HepG2 (cell line): Measurements from ENCODE around the gene RAB3A. TPM values are rescaled to one million over a fixed set of nuclear protein-coding genes. Genes with fewer than 3 reads are reported as not detected.
A peak's percentile ranks its signal among the peaks of the same experiment; 100 is the strongest.

Experiments
- ATRX ChIP-seq: sonication (generic); formaldehyde crosslinking; IDR thresholded peaks from 2 replicates; pipeline ENCODE4 v1.4.0; 2020; ENCODE audit warnings: missing genetic modification reagents, borderline replicate concordance
- CBX2 ChIP-seq, 2 experiments: fragments of 200-600 bp in 1 of 2; sonication (generic); formaldehyde crosslinking in 1 of 2; IDR thresholded peaks; 2 replicates each; pipeline versions ENCODE4 v1.7.0 to v1.8.1; 2018 to 2022; ENCODE audit warnings: low read depth in 2 of 2, low read length in 1 of 2, mild to moderate bottlenecking in 1 of 2, missing genetic modification reagents in 1 of 2
- EZH2 ChIP-seq: conservative IDR thresholded peaks from 2 replicates; pipeline ENCODE4 v1.6.1; 2012; ENCODE audit warnings: mild to moderate bottlenecking, low read depth, low read length, moderate library complexity
- KDM3A ChIP-seq: IDR thresholded peaks from 2 replicates; pipeline ENCODE4 v1.6.1; 2018; ENCODE audit warnings: low read depth, missing compliant biosample characterization
- MATR3 ChIP-seq: sonication (generic); formaldehyde crosslinking; IDR thresholded peaks from 2 replicates; pipeline ENCODE4 v1.4.0; 2020; ENCODE audit warnings: missing genetic modification reagents
- MED1 ChIP-seq: sonication (generic); formaldehyde crosslinking; IDR thresholded peaks from 2 replicates; pipeline ENCODE4 v1.4.0; 2020; ENCODE audit warnings: missing genetic modification reagents
- NR2F2 ChIP-seq: IDR thresholded peaks from 2 replicates; pipeline ENCODE4 v1.6.1; 2012; ENCODE audit warnings: low read depth, inconsistent platforms, borderline replicate concordance
- PAX8 ChIP-seq: sonication (generic); formaldehyde crosslinking; IDR thresholded peaks from 2 replicates; pipeline ENCODE4 v1.8.0; 2022; ENCODE audit warnings: mild to moderate bottlenecking, missing genetic modification reagents, borderline replicate concordance
- POLR2G ChIP-seq: fragments of 200-400 bp; formaldehyde crosslinking; IDR thresholded peaks from 2 replicates; pipeline ENCODE4 v1.6.1; 2018; ENCODE audit warnings: mild to moderate bottlenecking, low read depth, low read length, moderate library complexity
- RBAK ChIP-seq: sonication (generic); formaldehyde crosslinking; IDR thresholded peaks from 2 replicates; pipeline ENCODE4 v1.5.1; 2020; ENCODE audit warnings: mild to moderate bottlenecking, missing genetic modification reagents
- RXRA ChIP-seq: sonication (generic); formaldehyde crosslinking; IDR thresholded peaks from 2 replicates; pipeline ENCODE4 v1.5.1; 2020; ENCODE audit warnings: missing genetic modification reagents
- TEAD2 ChIP-seq: sonication (generic); formaldehyde crosslinking; IDR thresholded peaks from 2 replicates; pipeline ENCODE4 v1.9.0; 2021; ENCODE audit warnings: missing genetic modification reagents
- ZMYM2 ChIP-seq: sonication (generic); formaldehyde crosslinking; IDR thresholded peaks from 2 replicates; pipeline ENCODE4 v1.8.0; 2022; ENCODE audit warnings: mild to moderate bottlenecking, missing genetic modification reagents
- ZNF263 ChIP-seq: sonication (generic); formaldehyde crosslinking; IDR thresholded peaks from 2 replicates; pipeline ENCODE4 v1.4.0; 2020; ENCODE audit warnings: missing genetic modification reagents
- ZNF652 ChIP-seq: IDR thresholded peaks from 2 replicates; pipeline ENCODE4 v1.6.1; 2016; ENCODE audit warnings: low read depth, borderline replicate concordance
- polyA plus RNA-seq, 8 experiments: library from polyadenylated mRNA; depleted of rRNA in 3 of 8; stranded (reverse) in 7 of 8; unstranded in 1 of 8; fragments of >200 nt; fragmentation: Illumina TruSeq in 4 of 8; extraction: Trizol in 4 of 8; gene quantifications; 2 replicates each; pipeline versions ENCODE4 v1.2.1 to v1.2.3, GENCODE V29; 2011 to 2016; ENCODE audit warnings: low read depth in 4 of 8, missing spikeins in 1 of 8, mixed read lengths in 1 of 8; ENCODE audit not compliant: insufficient read depth in 1 of 8
- total RNA-seq, 5 experiments: library from RNA; depleted of rRNA; stranded (reverse); fragments of >200 nt; fragmentation: Illumina TruSeq; extraction: Trizol; gene quantifications; 2 replicates each; pipeline ENCODE4 v1.2.3, GENCODE V29; 2016; ENCODE audit warnings: low read depth in 1 of 5
- TF ChIP-seq, protein P1 (sequence below): sonication (generic); formaldehyde crosslinking; IDR thresholded peaks from 2 replicates; pipeline ENCODE4 v1.4.0; 2020; ENCODE audit warnings: mild to moderate bottlenecking, low read depth, missing genetic modification reagents
- TF ChIP-seq, protein P2 (sequence below): sonication (generic); formaldehyde crosslinking; IDR thresholded peaks from 2 replicates; pipeline ENCODE4 v1.4.0; 2020; ENCODE audit warnings: missing genetic modification reagents
- TF ChIP-seq, protein P3 (sequence below): sonication (generic); formaldehyde crosslinking; IDR thresholded peaks from 2 replicates; pipeline ENCODE4 v1.5.1; 2020; ENCODE audit warnings: missing genetic modification reagents, mild to moderate bottlenecking, borderline replicate concordance
- TF ChIP-seq, protein P4 (sequence below): sonication (generic); formaldehyde crosslinking; IDR thresholded peaks from 2 replicates; pipeline ENCODE4 v1.4.0; 2020; ENCODE audit warnings: mild to moderate bottlenecking, missing genetic modification reagents
- TF ChIP-seq, protein P5 (sequence below): sonication (generic); formaldehyde crosslinking; IDR thresholded peaks from 2 replicates; pipeline ENCODE4 v1.5.0; 2020; ENCODE audit warnings: missing genetic modification reagents

RAB3A gene
- total and polyA plus RNA-seq, 2 of the 13 experiments (the other 11 are each of a cell fraction or from before 2014, with no cell fraction given) = 0.58 to 0.98 TPM

DNA sequence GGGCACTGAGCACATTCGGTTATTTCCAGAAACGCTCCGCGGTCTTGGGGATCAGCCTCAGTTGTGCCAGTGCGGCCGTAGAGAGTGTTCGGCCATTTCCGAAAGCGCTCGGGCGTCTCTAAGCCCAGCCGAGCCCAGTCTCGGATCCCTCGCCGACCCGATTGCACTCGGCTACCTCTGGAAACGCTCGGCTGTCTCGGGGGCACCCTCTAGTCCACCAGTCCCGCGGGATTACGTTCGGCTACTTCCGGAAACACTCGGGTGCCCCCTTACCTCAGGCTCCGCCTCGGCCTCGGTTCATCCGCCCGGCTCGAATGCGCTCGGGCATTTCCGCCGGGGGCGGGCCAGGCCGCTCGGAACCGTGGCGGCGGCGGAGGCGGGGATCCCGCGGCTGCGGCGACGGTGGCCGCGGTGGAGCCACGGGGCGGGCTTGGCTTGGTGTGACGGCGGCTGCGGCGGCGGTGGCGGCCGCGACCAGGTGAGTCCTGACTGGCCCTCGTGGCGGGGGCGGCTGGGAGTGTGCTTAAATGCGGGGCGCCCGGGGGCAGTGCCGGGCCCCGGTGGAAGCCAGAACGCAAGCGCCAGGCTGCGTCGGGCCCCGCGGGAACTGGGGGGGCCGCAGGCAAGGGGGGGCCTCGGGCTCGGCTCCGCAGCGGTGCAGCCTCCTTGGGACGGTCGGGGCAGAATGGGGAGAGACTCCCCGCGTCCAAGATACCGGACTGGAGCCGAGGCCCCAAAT lies 50.9 kb downstream of the RAB3A start, which contains the start of gene PIK3R2 (continued):
- TF ChIP-seq, protein P1, sequence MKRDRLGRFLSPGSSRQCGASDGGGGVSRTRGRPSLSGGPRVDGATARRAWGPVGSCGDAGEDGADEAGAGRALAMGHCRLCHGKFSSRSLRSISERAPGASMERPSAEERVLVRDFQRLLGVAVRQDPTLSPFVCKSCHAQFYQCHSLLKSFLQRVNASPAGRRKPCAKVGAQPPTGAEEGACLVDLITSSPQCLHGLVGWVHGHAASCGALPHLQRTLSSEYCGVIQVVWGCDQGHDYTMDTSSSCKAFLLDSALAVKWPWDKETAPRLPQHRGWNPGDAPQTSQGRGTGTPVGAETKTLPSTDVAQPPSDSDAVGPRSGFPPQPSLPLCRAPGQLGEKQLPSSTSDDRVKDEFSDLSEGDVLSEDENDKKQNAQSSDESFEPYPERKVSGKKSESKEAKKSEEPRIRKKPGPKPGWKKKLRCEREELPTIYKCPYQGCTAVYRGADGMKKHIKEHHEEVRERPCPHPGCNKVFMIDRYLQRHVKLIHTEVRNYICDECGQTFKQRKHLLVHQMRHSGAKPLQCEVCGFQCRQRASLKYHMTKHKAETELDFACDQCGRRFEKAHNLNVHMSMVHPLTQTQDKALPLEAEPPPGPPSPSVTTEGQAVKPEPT = no peak
- TF ChIP-seq, protein P2, sequence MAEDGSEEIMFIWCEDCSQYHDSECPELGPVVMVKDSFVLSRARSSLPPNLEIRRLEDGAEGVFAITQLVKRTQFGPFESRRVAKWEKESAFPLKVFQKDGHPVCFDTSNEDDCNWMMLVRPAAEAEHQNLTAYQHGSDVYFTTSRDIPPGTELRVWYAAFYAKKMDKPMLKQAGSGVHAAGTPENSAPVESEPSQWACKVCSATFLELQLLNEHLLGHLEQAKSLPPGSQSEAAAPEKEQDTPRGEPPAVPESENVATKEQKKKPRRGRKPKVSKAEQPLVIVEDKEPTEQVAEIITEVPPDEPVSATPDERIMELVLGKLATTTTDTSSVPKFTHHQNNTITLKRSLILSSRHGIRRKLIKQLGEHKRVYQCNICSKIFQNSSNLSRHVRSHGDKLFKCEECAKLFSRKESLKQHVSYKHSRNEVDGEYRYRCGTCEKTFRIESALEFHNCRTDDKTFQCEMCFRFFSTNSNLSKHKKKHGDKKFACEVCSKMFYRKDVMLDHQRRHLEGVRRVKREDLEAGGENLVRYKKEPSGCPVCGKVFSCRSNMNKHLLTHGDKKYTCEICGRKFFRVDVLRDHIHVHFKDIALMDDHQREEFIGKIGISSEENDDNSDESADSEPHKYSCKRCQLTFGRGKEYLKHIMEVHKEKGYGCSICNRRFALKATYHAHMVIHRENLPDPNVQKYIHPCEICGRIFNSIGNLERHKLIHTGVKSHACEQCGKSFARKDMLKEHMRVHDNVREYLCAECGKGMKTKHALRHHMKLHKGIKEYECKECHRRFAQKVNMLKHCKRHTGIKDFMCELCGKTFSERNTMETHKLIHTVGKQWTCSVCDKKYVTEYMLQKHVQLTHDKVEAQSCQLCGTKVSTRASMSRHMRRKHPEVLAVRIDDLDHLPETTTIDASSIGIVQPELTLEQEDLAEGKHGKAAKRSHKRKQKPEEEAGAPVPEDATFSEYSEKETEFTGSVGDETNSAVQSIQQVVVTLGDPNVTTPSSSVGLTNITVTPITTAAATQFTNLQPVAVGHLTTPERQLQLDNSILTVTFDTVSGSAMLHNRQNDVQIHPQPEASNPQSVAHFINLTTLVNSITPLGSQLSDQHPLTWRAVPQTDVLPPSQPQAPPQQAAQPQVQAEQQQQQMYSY (CRISPR knock-in tag) = no peak
- TF ChIP-seq ATRX (CRISPR knock-in tag) = no peak
- no peak for TF ChIP-seq KDM3A (CRISPR knock-in tag)
- no peak for TF ChIP-seq MED1 (CRISPR knock-in tag)
- TF ChIP-seq EZH2 = no peak
- TF ChIP-seq, protein P3, sequence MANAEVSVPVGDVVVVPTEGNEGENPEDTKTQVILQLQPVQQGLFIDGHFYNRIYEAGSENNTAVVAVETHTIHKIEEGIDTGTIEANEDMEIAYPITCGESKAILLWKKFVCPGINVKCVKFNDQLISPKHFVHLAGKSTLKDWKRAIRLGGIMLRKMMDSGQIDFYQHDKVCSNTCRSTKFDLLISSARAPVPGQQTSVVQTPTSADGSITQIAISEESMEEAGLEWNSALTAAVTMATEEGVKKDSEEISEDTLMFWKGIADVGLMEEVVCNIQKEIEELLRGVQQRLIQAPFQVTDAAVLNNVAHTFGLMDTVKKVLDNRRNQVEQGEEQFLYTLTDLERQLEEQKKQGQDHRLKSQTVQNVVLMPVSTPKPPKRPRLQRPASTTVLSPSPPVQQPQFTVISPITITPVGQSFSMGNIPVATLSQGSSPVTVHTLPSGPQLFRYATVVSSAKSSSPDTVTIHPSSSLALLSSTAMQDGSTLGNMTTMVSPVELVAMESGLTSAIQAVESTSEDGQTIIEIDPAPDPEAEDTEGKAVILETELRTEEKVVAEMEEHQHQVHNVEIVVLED (CRISPR knock-in tag) = peak; percentile 4; the same call in 1 of the 2 replicates
- TF ChIP-seq, protein P4, sequence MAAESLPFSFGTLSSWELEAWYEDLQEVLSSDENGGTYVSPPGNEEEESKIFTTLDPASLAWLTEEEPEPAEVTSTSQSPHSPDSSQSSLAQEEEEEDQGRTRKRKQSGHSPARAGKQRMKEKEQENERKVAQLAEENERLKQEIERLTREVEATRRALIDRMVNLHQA (CRISPR knock-in tag) = no peak
- no peak for TF ChIP-seq RBAK (CRISPR knock-in tag)
- TF ChIP-seq CBX2 (IDR thresholded peaks at IDR 0.05; ENCODE audit: low read depth, low read length) = no peak
- no peak for TF ChIP-seq CBX2 (CRISPR knock-in tag; IDR thresholded peaks at IDR 0.05; ENCODE audit: low read depth)
- TF ChIP-seq, protein P5, sequence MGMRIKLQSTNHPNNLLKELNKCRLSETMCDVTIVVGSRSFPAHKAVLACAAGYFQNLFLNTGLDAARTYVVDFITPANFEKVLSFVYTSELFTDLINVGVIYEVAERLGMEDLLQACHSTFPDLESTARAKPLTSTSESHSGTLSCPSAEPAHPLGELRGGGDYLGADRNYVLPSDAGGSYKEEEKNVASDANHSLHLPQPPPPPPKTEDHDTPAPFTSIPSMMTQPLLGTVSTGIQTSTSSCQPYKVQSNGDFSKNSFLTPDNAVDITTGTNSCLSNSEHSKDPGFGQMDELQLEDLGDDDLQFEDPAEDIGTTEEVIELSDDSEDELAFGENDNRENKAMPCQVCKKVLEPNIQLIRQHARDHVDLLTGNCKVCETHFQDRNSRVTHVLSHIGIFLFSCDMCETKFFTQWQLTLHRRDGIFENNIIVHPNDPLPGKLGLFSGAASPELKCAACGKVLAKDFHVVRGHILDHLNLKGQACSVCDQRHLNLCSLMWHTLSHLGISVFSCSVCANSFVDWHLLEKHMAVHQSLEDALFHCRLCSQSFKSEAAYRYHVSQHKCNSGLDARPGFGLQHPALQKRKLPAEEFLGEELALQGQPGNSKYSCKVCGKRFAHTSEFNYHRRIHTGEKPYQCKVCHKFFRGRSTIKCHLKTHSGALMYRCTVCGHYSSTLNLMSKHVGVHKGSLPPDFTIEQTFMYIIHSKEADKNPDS (CRISPR knock-in tag) = no peak
- TF ChIP-seq PAX8 = no peak
- TF ChIP-seq MATR3 (CRISPR knock-in tag) = no peak
- no peak for TF ChIP-seq RXRA (CRISPR knock-in tag)
- TF ChIP-seq POLR2G = peak; percentile 80
- no peak for TF ChIP-seq TEAD2 (CRISPR knock-in tag)
- no peak for TF ChIP-seq ZMYM2 (CRISPR knock-in tag)
- no peak for TF ChIP-seq ZNF652 (CRISPR knock-in tag)
- no peak for TF ChIP-seq ZNF263 (CRISPR knock-in tag)
- no peak; the same call in 1 of the 2 replicates for TF ChIP-seq NR2F2
